ENCODE measurements around the gene THADA.

Gene THADA

GRCh38 chr2:43507137-43507536, 88.7 kb downstream of the THADA start:
- no peak for DNase-seq

DNA sequence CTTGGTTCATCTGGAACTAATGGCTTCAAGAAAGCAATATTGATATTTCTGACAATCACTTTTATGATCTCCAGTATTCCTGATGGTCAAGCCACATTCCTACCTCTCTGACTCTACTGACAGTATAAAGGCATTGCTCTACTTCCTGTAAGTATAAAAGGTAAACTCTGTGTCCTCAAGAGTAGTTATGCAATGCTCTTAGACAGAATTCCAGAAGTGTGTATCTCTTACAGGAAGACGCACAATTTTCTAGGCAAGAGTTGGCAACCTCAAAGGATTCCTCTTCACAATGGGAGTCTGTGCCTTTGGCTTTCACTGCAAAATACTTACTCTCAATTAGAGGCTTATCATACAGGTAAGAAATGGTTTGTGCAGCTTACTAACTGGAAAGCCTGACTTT, 100.1 kb downstream of the THADA start:
- DNase-seq = no peak

DNA sequence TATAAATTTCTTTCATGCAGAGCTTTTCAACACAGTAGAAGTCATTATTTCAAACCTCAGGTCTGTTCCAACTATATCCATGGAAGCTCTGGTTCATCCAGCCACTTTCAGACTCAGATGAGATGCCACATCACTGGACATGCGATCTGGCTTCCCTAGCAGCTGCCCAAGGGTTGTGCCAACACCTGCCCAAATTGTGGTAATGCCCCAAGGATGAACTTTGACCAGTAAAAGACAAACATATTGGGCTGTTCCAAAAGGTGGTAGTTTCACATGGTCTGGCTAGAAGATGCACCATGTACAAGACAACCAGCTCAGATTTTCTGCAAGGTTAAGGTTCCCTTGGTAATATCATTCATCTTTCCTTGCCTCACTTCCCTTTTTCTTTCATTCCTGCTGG, 101.9 kb downstream of the THADA start:
- DNase-seq = no peak

- DNase-seq = no peak
These were observed 104.7 kb downstream of the THADA start for GRCh38 chr2:43491065-43491639.

- no peak for DNase-seq
These were observed 105.5 kb downstream of the THADA start for GRCh38 chr2:43490252-43490786.

DNA sequence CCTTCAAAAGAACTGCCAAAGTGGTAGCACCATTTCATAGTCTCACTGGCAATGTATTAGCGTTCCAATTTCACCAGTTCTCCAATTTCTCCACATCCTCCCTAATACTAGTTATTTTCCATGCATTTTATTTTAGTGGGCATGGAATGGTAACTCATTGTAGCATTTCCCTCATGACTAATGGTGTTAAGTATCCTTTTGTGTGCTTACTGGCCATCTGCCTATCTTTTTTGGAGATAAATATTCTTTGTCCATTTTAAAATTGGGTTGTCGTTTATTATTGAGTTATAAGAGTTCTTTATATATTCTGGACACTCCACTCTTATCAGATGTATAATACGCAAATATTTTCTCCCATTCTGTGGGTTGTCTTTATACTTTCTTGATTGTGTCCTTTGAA, 107.1 kb downstream of the THADA start:
- DNase-seq = no peak

GRCh38 chr2:43486603-43487002, 109.2 kb downstream of the THADA start:
- no peak for DNase-seq

DNA sequence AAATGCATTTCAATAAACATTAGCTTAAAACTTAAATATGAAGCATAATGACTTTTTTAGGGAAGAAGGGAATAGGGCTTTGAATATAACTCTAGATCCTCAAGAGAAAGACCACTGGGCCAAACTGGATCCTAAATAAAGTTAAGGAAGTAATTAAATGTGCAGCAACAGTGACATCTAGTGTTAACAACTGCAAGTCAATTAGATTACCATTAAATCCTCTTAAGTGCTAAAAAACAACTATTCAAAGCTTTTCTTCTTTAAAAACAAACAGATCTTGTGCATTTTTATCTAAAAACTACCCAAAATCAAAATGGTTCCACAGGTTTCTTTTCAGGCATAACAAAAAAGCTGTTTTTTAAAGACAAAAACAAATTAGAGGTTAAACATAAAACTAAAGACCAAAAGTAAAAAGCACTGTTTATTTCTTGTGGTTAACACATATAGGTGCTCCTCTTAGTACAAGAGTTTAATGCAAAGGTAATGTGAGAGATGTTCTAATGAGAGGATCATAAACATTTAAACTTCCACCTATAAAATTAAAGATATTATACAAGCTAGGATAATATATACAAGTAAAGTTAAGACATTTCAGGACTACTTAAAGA, 111.4 kb downstream of the THADA start:
- peak in 1 of 2 donors; percentile 65 for DNase-seq

DNA sequence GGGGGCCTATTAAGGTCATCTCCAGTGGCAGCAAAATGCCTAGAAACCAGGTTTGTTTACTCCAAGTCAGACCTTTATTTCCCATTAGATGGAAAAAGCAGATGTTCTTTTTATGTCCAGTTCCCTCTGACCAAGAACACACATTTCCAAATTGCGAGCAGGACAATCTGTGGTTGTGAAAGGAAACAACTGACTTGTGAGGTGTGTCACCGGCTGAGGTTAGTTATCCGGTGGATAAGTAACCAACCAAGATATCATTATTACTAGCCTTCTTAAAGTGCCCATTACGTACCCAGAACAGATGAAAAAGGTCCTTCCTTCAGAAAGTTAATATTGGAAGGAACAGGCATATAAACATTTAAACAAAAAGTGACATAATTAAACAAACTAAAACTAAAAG, 112.9 kb downstream of the THADA start:
- no peak for DNase-seq

DNA sequence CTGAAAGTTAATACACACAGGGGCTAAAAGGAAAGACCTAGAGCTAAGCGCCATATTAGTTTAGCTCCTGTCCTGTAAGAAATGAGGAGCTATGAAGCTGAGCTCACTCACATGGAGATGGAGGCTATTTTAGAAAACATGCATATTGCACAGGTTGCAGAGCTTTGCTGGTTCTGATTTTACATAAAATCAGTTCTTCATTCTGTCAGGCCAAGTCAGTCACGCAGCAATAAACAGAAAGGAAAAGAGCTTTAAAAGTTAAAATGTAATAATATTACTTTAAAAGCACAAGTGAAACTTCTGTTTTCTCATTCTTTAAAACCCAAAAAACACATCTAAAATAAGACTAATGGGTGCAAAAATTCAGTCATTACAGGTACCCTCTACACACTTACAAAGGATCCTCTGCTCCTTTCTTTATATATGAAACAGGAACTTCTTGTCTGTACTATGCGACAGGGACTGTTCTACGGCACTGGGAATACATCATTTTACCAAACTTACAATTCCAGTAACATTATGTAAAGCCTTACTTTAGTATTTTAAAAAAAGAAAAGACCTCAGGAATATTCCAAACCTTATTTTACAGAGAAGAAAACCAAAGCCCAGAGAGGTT, 113.8 kb downstream of the THADA start:
- DNase-seq = no peak

GRCh38 chr2:43480874-43481273, 115.0 kb downstream of the THADA start:
- no peak for DNase-seq

DNA sequence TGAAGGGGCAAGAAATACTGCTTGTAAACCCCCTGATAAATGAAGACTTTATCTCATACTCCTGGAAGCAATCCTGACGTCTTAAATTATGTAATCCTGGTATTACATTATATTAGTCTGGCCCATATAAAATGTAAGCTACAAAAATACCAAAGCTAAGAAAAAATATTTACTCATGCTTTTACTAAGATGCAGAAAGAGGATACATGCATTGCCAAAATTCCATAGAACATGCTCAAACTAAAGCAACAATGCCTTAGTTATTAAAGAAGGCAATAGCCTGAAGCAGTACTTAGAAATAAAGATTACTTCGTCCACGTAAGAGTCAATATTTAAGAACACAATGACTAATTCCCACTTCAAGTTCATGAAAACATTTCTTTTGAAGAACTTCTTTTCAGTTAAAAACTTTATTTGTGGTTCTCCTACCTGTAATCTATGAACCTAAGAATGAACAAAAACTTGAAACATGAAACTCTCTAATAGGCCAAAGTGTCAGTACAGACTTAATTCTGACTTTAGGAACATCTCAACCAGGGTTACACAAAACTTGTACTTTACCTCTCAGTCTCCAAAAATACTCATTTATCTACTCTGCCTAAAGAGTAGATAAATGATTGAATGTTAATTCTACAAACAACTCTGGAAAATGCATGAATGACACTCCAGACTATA, 117.3 kb downstream of the THADA start:
- DNase-seq = no peak

- no peak for DNase-seq
These were observed 119.9 kb downstream of the THADA start for GRCh38 chr2:43475922-43476321.

DNA sequence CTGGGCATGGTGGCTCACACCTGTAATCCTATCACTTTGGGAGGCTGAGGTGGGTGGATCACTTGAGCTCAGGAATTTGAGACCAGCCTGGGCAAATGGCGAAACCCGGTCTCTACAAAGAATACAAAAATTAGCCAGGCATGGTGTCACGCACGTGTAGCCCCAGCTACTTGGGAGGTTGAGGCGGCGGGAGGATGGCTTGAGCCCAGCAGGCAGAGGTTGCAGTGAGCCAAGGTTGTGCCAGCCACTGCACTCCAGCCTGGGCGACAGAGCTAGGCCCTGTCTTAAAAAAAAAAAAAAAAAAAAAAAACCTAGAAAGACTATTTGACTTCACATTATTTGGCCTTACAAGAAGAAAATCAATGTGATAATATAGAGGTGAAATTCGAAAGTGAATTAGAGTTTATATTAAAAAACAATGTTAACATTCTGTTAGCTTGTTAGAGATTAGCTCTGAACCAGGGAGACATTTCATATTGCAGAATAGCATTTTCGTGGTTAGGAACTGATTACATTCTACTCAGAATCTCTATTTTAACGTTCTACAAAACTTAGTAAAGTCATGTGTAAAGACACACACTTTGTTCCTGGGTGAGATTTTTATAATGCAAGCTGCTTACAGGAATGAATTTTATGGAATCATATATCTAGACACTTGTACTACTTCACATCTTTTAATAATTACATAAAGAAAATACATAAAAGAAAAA, 120.5 kb downstream of the THADA start:
- no peak for DNase-seq

DNA sequence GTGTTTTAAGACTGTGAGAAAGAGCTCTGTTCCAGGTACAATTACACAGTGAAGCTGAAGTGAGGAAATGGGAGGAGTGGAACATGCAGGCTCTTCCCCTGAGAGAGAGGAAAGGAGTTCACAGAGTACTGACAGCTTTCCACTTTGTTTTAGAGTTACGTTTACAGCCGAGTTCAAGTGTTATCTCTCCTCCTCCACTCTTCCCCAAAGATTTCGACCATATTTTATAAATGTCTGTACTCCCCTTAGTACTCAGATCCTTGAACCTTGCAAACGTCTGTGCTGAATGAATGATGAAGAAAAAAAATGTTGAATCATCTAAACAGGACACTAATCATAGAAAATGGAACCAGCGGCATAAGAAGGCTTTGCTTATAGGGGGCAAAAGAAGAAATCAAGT, 121.6 kb downstream of the THADA start:
- DNase-seq = no peak

GRCh38 chr2:43473767-43474166, 122.1 kb downstream of the THADA start:
- no peak for DNase-seq

DNA sequence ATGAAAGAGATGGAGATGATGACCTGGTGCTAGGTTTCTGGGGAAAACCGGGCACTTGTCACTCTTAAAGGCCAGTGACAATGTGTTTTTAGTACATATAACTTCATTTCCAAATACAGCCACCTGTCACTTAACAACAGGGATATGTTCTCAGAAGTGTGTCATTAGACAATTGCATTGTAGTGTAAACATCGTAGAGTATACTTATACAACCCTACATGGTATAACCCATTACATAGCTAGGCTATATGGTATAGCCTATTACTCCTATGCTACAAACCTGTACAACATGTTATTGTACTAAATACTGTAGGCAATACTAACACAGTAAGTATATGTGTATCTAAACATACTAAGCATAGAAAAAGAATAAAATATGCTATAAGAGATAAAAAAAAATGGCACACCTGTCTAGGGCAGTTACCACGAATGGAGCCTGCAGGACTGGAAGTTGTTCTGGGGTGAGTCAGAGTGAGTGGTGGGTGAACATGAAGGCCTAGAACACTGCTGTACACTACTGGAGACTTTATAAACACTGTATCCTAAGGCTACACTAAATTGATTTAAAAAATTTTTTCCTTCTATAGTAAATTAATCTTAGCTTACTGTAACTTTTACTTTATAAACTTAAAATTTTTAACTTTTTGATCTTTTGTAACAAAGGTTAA, 123.2 kb downstream of the THADA start:
- no peak for DNase-seq

DNA sequence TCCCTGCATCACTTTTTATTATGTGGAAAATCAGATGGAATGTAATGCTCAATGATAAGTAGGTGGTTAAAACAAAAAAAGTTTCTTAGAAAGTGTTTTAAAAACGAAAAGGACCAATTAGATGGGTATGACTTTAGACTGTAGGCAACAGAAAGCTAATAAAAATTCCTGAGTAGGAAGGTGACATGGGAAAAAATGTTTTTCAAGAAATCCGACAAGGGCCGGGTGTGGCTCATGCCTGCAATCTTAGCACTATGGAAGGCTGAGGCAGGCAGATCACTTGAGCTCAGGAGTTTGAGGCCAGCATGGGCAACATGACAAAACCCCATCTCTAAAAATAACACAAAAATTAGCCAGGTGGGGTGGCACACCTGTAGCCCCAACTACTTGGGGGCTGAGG, 126.1 kb downstream of the THADA start:
- no peak for DNase-seq

DNA sequence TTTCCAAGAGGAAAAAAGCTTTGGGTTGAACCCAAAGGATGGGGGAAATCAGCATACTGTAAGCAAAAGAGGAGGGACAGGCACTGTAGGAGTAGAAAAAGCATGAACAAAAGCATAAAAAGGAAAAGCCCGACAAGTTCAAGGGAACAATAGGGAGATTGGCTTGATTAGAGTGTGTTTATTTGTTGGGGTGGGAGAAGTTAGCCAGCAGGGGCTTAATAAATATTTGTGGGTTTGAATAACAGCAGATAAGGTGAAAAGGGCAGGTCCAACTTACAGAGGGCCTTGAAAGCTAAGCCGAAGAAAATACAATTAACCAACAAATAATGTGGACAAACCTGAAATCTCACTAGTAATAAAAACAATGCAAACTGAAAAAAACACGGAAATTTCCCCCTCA, 126.7 kb downstream of the THADA start:
- DNase-seq = no peak

DNA sequence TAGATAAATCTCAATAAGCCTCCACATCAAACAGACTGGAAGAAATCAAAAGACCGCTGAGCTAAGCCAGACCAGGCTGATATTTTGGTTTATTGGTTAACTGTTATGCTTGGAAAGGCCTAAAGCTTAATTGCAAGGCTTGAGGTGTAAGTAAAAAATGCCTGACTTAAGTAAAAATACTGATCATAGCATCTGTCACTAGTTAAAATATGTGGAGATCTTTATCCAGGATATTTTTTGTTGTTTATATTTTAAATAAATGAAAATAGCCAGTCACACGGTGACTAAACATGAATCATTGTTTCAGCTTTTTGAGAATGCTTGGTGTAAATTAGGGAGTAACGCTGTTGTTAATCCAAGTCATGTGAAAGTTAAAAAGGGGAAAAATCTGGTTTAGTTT, 127.9 kb downstream of the THADA start:
- DNase-seq = no peak

DNA sequence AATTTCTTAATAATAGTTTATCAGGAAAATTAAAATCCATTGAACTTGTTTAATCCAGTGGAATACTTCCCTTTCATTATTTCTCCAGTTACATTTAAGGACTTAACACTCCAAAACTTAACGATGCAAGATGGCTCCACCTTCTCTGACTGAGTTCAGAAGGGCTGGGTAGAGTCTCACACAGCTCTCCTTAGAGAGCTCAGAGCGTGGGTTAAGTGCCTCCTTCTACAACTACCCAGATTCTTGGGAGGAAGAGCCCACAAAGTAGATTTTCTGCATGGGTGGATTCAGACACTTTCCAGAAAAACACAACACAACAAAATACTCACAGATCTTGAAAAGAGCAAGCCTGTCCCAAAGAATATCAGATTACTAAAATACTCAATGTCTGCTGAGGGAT, 130.6 kb downstream of the THADA start:
- DNase-seq = no peak

DNA sequence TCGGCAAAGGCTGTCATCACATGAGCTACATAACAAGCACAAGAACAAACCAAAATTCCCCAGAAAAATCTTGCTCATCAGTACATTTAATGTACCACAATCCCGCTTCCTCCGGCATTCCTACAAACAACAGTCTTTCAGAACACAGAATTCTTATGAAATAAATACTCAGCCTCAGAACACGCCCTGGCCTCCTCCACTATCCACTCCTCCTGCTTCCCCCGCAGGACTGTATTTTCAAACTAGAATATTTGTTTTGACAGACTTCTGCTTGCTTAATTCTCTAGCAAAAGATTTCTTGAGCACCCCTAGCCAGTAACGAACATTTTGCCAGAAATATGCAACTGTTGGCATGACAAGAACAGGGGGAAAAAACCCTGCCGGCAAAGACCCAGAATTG, 131.2 kb downstream of the THADA start:
- no peak for DNase-seq
